ENCODE results near the gene REXO1. TPM values are rescaled to one million over a fixed set of nuclear protein-coding genes. Genes with fewer than 3 reads are reported as not detected.

Gene REXO1
- total and polyA plus RNA-seq, 2 of the 13 experiments (the other 11 are each of a cell fraction or from before 2014, with no cell fraction given), result 5.0 to 11.2 TPM

DNA sequence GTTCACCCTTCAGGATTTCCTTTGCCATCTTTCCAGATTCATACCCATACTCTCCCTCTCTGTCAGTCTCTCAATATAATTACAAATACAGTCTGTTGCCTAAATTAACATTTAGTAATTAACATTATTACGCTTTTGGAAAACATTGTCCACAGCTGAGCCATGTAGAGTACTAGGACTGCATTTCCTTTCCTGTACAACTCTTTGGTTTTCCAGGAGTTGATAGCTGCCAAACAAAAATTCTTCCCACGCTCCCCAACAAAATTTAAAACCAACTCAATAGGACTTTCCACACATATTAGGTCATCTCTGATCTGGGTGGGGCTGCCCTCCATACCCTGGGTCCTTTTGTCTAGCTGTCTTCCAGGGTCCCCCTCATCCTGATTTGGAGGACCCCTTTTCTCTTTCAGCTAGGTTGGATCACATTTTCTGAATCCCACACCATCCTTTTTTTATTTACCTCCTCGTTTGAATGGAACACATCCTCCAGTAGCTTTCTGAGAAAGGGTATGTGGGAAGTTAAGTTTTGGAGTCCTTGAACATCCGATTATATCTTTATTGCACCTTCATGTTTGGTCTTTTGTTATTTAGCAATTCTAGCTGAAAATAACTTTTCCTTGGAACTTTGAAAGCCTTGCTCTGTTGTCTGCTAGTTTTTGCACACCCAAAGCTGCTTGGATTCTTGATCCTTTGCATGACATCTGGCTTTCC, 77.3 kb downstream of the REXO1 start:
- POLR2A ChIA-PET, result interaction anchor here (1.5 kb wide), 1 partner anchor 165 kb away, joined by 5 read pairs; the partner anchor contains the start of gene UQCR11
- no peak for FAIRE-seq
- 21% methylated on average over 4 of the region's 4 CpGs for WGBS (ENCODE audit: low lambda C conversion rate)

More for the DNA sequence above, 77.3 kb downstream of the REXO1 start:
- Histone ChIP-seq H3K4me2 (ENCODE audit: low read depth, low read length) (no peak overlapping the region), H3K79me2 (ENCODE audit: insufficient read depth, low read length) (no peaks in the 10 kb centered on the region), H3K4me3 (replicated peaks in 1 of 3; ENCODE audit: insufficient read depth in 1 of 3, low read depth in 2 of 3, low read length in 3 of 3) (no peak overlapping the region), H3K4me1 (ENCODE audit: insufficient read depth, low read length) (no peaks in the 10 kb centered on the region), H3K27ac (ENCODE audit: extremely low read length, insufficient read depth, low read length) (no peak overlapping the region), H4K20me1 (ENCODE audit: insufficient read depth, low read length) (peaks cover 3% of the 10 kb centered on the region), H3K36me3 (replicated peaks in 1 of 2; ENCODE audit: control insufficient read depth in 1 of 2, insufficient read depth in 2 of 2, low read length in 2 of 2) (no peaks in the 10 kb centered on the region), H2AFZ (ENCODE audit: low read length) (no peak overlapping the region), H3K27me3 (ENCODE audit: control insufficient read depth in 1 of 2, insufficient read depth in 2 of 2, low read length in 2 of 2) (peaks cover 4 to 54% of the 10 kb centered on the region in 2 experiments; a peak in 4 of 5 replicates), H3K9ac (ENCODE audit: insufficient read depth, low read depth, low read length) (no peak overlapping the region), H3K9me3 (ENCODE audit: low read length) (peaks cover 10% of the 10 kb centered on the region)
- in situ Hi-C loops (cut with HindIII; ENCODE audit: extremely low pct_ligation_motif_present, low pct_unique_long_range_greater_than_20kb), result no loop called here
- ATAC-seq (no peak), DNase-seq (ENCODE audit: low spot score) (no peak)
- TF ChIP-seq, protein P1, sequence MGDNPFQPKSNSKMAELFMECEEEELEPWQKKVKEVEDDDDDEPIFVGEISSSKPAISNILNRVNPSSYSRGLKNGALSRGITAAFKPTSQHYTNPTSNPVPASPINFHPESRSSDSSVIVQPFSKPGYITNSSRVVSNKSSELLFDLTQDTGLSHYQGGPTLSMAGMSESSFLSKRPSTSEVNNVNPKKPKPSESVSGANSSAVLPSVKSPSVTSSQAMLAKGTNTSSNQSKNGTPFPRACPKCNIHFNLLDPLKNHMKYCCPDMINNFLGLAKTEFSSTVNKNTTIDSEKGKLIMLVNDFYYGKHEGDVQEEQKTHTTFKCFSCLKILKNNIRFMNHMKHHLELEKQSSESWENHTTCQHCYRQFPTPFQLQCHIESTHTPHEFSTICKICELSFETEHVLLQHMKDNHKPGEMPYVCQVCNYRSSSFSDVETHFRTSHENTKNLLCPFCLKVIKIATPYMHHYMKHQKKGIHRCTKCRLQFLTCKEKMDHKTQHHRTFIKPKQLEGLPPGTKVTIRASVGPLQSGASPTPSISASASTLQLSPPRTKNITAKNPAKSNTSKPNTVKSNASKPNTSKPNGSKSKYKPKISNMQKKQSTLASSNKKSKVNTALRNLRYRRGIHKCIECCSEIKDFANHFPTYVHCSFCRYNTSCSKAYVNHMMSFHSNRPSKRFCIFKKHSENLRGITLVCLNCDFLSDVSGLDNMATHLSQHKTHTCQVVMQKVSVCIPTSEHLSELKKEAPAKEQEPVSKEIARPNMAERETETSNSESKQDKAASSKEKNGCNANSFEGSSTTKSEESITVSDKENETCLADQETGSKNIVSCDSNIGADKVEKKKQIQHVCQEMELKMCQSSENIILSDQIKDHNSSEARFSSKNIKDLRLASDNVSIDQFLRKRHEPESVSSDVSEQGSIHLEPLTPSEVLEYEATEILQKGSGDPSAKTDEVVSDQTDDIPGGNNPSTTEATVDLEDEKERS (CRISPR knock-in tag; IDR thresholded peaks at IDR 0.05), result peak; percentile 94
- TF ChIP-seq, protein P2, sequence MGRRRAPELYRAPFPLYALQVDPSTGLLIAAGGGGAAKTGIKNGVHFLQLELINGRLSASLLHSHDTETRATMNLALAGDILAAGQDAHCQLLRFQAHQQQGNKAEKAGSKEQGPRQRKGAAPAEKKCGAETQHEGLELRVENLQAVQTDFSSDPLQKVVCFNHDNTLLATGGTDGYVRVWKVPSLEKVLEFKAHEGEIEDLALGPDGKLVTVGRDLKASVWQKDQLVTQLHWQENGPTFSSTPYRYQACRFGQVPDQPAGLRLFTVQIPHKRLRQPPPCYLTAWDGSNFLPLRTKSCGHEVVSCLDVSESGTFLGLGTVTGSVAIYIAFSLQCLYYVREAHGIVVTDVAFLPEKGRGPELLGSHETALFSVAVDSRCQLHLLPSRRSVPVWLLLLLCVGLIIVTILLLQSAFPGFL (CRISPR knock-in tag; IDR thresholded peaks at IDR 0.05), result no peak
- intact Hi-C loops (cut with micrococcal nuclease; ENCODE audit: unreplicated experiment), result no loop called here
- CTCF ChIA-PET (ENCODE audit: low intra/inter-chr PET ratio, low total read pairs), result no interaction called here
- BruUV-seq (replicated peaks), result no TSS peak

All from HepG2 (cell line).